Stimulated activated CD8-positive, alpha-beta memory T cell treated with anti-CD3 and anti-CD28 coated beads, Interleukin-12 subunit alpha, Interleukin-12 subunit beta, amount 100 ng/mL, for 24 hours (primary cell): Measurements from ENCODE around the gene MYT1.
"Not testable (repeated sequence)": the region's sequence is repeated elsewhere in the genome, so short reads cannot be mapped to it uniquely, and the experiment has no call there.

Experiments
- DNase-seq: peaks from one replicate; pipeline ENCODE4 v3.0.0-alpha.2; 2020; ENCODE audit errors: extremely low read depth

Gene MYT1

GRCh38 chr20:64164123-64164836 lies at the start of gene MYT1:
Gene MYT1, plus strand, starts transcription at chr20:64164452. Its CDS starts 34,410 bp downstream, at chr20:64198862.
- no peak for DNase-seq

- no peak for DNase-seq
These were observed 48.9 kb upstream of the MYT1 start for GRCh38 chr20:64115171-64115911.

DNA sequence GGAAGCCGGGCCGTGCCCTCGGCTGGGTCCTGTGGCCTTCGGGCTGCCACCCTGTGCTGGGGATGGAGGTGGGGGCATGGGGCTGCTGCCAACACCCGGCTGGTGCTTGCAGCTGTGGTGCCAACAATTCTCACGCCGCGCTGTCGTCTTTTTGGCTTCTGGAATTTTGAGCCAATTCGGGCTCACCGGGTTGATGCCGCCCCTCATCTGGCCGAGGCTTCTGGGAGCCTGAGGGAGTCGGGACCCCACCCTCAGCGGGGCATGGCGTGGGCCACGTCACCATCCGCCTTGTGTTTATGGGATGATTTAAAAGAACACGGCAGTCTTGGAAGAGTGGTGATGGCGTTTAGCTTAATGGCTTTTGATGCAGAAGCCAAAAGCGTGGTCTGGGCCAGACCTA lies 48.2 kb upstream of the MYT1 start:
- DNase-seq, result no peak

DNA sequence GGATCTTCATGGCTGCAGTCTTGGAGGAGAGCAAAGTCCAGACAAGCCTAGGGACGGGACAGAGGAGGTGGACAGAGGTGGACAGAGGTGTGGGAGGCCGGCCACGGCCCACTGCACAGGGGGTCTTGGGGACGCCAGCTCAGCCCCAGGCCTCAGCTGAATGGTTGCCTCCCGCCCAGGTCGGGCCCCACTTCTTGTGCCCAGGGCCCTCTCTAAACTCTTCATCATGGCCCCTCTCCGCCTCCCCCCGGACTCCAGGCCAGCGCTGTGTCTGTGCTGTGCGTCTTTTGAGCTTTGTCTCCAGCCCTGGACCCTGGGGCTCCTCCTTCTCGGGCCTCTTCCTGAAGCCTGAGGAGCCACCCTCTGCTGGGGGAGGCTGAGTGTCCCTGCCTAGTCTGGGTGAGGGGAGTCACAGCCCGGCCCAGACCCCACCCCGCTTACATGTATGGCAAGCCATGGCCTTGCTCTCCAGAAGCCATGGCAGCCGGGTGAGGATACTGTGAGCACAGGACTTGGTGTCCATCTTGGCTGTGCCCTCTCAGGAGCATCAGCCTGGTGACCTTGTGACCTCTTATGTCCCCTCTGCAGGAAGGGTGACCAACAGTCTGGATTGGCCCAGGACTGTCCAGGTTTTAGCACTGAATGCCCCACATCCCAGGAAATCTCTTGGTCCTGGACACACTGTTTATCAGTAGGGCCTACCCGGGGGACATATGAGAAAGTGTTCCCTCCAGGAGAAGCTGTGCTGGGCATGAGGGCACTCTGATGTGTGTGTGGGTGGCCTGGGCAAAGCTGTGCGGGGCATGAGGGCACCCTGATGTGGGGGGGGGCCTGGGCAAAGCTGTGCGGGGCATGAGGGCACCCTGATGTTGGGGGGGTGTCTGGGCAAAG lies 47.5 kb upstream of the MYT1 start:
- DNase-seq, result no peak

- DNase-seq, result not testable (repeated sequence)
These were observed 46.8 kb upstream of the MYT1 start for GRCh38 chr20:64117432-64117777.

DNA sequence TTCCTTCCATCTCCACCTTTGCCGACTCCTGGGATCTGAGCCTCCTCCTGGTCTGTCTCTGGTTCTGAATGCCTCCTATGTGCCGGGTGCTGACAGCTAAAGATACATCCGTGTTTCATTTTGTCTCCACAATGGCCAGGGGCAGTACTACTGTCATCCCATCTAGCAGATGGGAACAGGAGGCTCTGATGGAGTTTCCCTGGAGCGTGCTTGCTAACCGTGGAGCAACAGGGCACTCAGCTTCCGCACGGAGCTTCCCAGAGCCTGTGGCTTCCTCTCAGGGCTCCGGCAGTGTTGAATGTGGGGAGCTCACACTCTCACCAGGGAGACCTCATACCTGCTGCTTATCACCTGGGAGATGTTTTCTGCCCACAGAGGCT lies 45.0 kb upstream of the MYT1 start:
- no peak for DNase-seq

GRCh38 chr20:64119681-64120341 lies 44.4 kb upstream of the MYT1 start:
- DNase-seq, result no peak

DNA sequence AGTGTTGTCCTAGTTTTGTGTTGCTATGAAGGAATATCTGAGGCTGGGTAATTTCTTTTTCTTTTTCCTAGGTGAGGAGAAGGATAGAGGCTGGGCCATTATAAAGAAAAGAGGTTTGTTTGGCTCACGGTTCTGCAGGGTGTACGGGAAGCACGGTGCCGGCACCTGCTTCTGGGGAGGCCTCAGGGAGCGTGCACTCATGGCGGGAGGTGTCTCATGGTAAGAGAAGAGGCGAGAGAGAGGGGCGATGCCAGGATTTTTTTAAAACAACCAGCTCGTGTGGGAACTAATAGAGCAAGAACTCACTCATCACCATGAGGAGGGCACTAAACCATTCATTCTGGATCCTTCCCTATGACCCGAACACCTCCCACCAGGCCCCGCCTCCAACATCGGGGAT lies 42.7 kb upstream of the MYT1 start:
- DNase-seq, result no peak

DNA sequence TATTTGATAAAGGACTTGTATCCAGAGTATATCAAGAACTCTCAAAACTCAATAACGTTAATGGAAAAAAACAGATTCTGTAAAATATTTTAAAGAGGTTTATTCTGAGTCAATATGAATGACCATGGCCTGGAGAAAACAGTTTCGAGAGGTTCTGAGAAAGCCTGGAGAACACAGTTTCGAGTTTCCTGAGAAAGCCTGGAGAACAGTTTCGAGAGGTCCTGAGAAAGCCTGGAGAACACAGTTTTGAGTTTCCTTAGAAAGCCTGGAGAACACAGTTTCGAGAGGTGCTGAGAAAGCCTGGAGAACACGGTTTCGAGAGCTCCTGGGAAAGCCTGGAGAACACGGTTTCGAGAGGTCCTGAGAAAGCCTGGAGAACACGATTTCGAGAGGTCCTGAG lies 41.3 kb upstream of the MYT1 start:
- DNase-seq, result not testable (repeated sequence)

DNA sequence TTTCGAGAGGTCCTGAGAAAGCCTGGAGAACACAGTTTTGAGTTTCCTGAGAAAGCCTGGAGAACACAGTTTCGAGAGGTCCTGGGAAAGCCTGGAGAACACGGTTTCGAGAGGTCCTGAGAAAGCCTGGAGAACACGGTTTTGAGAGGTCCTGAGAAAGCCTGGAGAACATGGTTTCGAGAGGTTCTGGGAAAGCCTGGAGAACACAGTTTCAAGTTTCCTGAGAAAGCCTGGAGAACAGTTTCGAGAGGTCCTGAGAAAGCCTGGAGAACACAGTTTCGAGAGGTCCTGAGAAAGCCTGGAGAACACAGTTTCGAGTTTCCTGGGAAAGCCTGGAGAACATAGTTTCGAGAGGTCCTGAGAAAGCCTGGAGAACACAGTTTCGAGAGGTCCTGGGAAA lies 40.7 kb upstream of the MYT1 start:
- not testable (repeated sequence) for DNase-seq

- no peak for DNase-seq
These were observed 35.0 kb upstream of the MYT1 start for GRCh38 chr20:64129146-64129782.

DNA sequence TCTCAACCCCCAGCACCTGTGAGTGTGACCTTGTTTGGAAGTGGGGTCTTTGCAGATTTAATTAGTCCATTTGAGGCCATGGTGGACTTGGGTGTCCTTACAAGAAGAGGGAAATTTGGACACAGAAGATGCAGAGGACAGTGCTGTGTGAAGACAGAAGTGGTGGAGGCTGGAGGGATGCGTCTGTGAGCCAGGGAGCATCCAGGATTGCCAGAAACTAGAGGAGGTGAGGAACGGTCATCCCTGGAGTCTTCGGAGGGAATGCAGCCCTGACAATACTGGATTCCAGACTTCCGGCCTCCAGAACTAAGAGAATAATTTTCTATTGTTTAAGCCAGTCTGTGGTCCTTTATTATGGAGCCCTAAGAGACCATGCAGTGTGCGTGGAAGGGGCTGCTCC lies 34.0 kb upstream of the MYT1 start:
- no peak for DNase-seq

DNA sequence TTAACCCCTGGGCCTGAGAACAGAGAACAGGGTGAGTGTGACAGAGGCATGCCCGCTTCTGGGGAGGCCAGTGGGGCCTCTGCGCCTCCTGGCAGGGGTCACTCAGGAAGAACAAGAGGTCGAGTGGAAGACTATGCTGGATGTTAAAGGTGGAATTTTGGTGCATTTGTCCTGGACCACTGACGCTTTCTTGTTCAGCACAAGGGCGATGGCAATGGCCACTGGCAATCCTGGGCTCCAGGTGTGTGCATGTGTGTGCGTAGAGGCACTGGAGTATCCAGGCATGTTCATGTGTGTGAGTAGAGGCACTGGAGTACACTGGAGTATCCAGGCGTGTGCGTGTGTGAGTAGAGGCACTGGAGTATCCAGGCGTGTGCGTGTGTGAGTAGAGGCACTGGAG lies 33.4 kb upstream of the MYT1 start:
- DNase-seq, result no peak

DNA sequence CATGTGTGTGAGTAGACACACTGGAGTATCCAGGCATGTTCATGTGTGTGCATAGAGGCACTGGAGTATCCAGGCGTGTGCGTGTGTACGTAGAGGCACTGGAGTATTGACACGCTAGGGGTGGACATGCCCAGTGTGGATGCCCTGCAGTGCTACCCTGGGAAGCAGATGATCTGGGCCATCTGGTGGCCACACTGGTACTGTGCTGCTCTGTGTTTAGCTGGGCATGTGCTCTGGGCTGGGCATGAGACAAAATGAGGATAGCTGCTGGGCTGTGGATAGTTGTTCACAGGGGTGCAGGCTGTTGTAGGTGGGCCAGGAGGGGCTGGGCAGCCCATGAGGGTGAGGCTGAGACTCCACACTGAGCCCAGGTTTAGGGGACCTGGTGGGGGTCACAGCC lies 32.8 kb upstream of the MYT1 start:
- DNase-seq, result no peak

GRCh38 chr20:64133951-64134407 lies 30.3 kb upstream of the MYT1 start:
- DNase-seq, result no peak

- not testable (repeated sequence) for DNase-seq
These were observed 29.5 kb upstream of the MYT1 start for GRCh38 chr20:64134744-64135143.

- DNase-seq, result no peak
These were observed 28.1 kb upstream of the MYT1 start for GRCh38 chr20:64136004-64136710.

GRCh38 chr20:64137598-64138031 lies 26.6 kb upstream of the MYT1 start:
- no peak for DNase-seq

- no peak for DNase-seq
These were observed 25.9 kb upstream of the MYT1 start for GRCh38 chr20:64138276-64138815.
